Lung (tissue), 12 donors: ENCODE data around the gene DEPP1. TPM values are rescaled to one million over a fixed set of nuclear protein-coding genes. Genes with fewer than 3 reads are reported as not detected.

Experiments
- ATAC-seq: fragments of 200-7000 bp; cut with Tn5 transposase; one replicate; pipeline ENCODE4 v1.9.1; 2020; ENCODE audit warnings: moderate number of reproducible peaks; ENCODE audit not compliant: insufficient read depth, low FRiP score
- DNase-seq, 3 donors: peaks; one replicate each; pipeline ENCODE4 v3.0.0-alpha.2; 2013 to 2017
- H3K27ac ChIP-seq, 2 donors: one replicate each; pipeline ENCODE4 v1.5.1; 2013; ENCODE audit warnings: mild to moderate bottlenecking in 2 of 2, moderate library complexity in 2 of 2, control low read depth in 1 of 2, inconsistent platforms in 1 of 2, low read depth in 1 of 2, low read length in 1 of 2
- H3K27me3 ChIP-seq, 3 donors: one replicate each; pipeline ENCODE4 v1.5.1; 2013; ENCODE audit warnings: low read length in 2 of 3; ENCODE audit not compliant: control insufficient read depth in 3 of 3, insufficient read depth in 3 of 3
- H3K36me3 ChIP-seq, 4 donors: one replicate each; pipeline ENCODE4 v1.5.1; 2013; ENCODE audit warnings: low read length in 4 of 4, mild to moderate bottlenecking in 1 of 4, moderate library complexity in 1 of 4; ENCODE audit not compliant: control insufficient read depth in 4 of 4, insufficient read depth in 4 of 4
- H3K4me1 ChIP-seq, 5 donors: one replicate each; pipeline ENCODE4 v1.5.1; 2013; ENCODE audit warnings: low read length in 5 of 5, mild to moderate bottlenecking in 2 of 5, moderate library complexity in 1 of 5; ENCODE audit not compliant: control insufficient read depth in 5 of 5, insufficient read depth in 5 of 5
- H3K4me3 ChIP-seq: one replicate; pipeline ENCODE4 v1.5.1; 2013; ENCODE audit warnings: mild to moderate bottlenecking, control low read depth, moderate library complexity
- H3K9ac ChIP-seq, 2 donors: one replicate each; pipeline ENCODE4 v1.5.1; 2013; ENCODE audit warnings: low read length in 2 of 2, control low read depth in 1 of 2; ENCODE audit not compliant: insufficient read depth in 1 of 2
- H3K9me3 ChIP-seq, 4 donors: one replicate each; pipeline ENCODE4 v1.5.1; 2013; ENCODE audit warnings: low read length in 3 of 4, mild to moderate bottlenecking in 1 of 4, moderate library complexity in 1 of 4; ENCODE audit not compliant: control insufficient read depth in 4 of 4, insufficient read depth in 3 of 4
- CTCF ChIP-seq: IDR thresholded peaks from 2 replicates; pipeline ENCODE4 v1.5.1; 2012; ENCODE audit warnings: mild to moderate bottlenecking; ENCODE audit errors: control extremely low read depth, extremely low read depth
- WGBS, 2 donors: extraction: QIAGEN DNeasy Blood & Tissue Kit; methylation state at CpG; one replicate each; pipeline ENCODE4 v1.1.7; 2013; 5-methylcytosine and 5-hydroxymethylcytosine counted together
- polyA plus RNA-seq, 2 donors: library from polyadenylated mRNA; stranded (reverse); fragments of 200-250 nt; gene quantifications; one replicate each; pipeline ENCODE4 v1.2.1, GENCODE V29; 2013
- total RNA-seq, 2 donors: library from RNA; depleted of rRNA in 1 of 2; stranded (reverse); fragments of >200 nt in 1 of 2; gene quantifications; one replicate each; pipeline ENCODE4 v1.2.1, GENCODE V29; 2014 to 2021
- donor health status: control.
- donor health status: control.
- donor health status: Bipolar disorder and iron deficiency.
- donor health status: healthy.
- donor health status: DM: yes; HTN: yes; CAD: no.

DEPP1 gene
- total and polyA plus RNA-seq, 4 donors = 37.0 to 149 (median 70.1) TPM

- H3K4me1 ChIP-seq = peaks cover 0 to 11% (median 5%) of the 10 kb centered on the region in 5 donors
- no peak for ATAC-seq
- no peak for TF ChIP-seq CTCF
- WGBS, 2 donors = 77 to 78% methylated on average over 9 of the region's 9 CpGs
- no peaks in the 10 kb centered on the region for H3K36me3 ChIP-seq
- no peaks in the 10 kb centered on the region for H3K27me3 ChIP-seq
- H3K9me3 ChIP-seq = no peaks in the 10 kb centered on the region
- H3K9ac ChIP-seq = peak overlapping the region in 1 of 2 donors; percentile 19
- no peak overlapping the region for H3K27ac ChIP-seq
- DNase-seq = no peak
- H3K4me3 ChIP-seq = no peak overlapping the region
These were observed 44.9 kb downstream of the DEPP1 start for GRCh38 chr10:44933451-44934321.

- no peak overlapping the region for H3K4me3 ChIP-seq
- ATAC-seq (peak; percentile 87), DNase-seq (peak; percentile 85 to 87 (median 87))
- no peaks in the 10 kb centered on the region for H3K36me3 ChIP-seq
- H3K27ac ChIP-seq = no peak overlapping the region
- H3K9ac ChIP-seq = peak overlapping the region in 1 of 2 donors; percentile 19
- TF ChIP-seq CTCF = peak; percentile 88
- WGBS, 2 donors = 48 to 51% methylated on average over 10 of the region's 10 CpGs
- peaks cover 0 to 11% (median 5%) of the 10 kb centered on the region in 5 donors for H3K4me1 ChIP-seq
- no peaks in the 10 kb centered on the region for H3K9me3 ChIP-seq
- no peaks in the 10 kb centered on the region for H3K27me3 ChIP-seq
These were observed 45.8 kb downstream of the DEPP1 start for GRCh38 chr10:44932517-44933450.

- no peaks in the 10 kb centered on the region for H3K36me3 ChIP-seq
- H3K27me3 ChIP-seq = no peaks in the 10 kb centered on the region
- H3K9me3 ChIP-seq = no peaks in the 10 kb centered on the region
- H3K4me1 ChIP-seq = peaks cover 0 to 11% (median 5%) of the 10 kb centered on the region in 5 donors
- ATAC-seq = no peak
- no peak for TF ChIP-seq CTCF
- 88 to 96% methylated on average over 10 of the region's 10 CpGs for WGBS, 2 donors
- no peak for DNase-seq
- H3K4me3 ChIP-seq = no peak overlapping the region
- H3K9ac ChIP-seq = no peak overlapping the region
- no peak overlapping the region for H3K27ac ChIP-seq
These were observed 46.7 kb downstream of the DEPP1 start for GRCh38 chr10:44931621-44932516.
